ENCODE data around the gene TSHZ3.

Gene TSHZ3

DNA sequence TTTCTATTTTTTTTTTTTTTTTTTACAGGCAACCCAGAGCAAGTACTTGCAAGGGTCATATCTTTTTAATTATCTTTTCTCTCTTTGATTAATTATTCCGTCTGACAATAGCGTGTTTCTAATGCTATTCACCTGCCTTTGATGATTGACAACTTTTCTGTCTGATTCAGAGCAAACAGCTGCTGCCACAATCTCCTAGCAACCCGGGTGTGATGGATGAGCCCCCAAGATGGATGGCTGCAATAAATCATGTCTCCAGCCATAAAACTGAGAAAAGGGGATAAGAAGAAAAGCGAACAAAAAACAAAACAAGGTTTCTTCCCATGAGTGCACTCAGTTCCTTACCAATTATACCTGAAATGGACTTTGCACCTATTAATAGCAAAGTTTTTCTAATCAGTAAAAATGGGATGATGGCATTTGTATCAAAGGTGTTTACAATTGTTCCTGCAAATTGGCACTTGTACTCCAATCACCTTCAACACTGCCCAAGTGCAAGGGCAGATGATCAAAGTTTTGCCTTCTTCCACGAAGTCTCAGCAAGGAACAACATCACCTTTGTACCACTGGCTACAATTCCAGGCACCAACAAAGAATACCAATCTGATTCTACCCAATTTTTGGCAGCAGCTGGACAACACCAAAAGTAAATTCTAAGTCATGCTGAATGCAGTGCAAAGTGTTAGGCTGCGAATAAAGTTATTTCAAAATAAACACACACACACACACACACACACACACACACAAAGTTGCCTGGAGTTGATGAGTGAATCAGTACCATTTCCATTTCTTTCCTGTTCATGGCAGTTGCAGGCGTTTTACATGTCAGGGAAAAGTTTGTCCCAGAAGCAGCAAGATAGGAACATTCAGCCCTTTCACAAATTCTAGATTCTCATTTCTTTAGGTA lies 12.0 kb downstream of the TSHZ3 start:
- no peak for DNase-seq

GRCh38 chr19:31335716-31336115 lies 13.5 kb downstream of the TSHZ3 start:
- no peak for DNase-seq

GRCh38 chr19:31334849-31335624 lies 14.2 kb downstream of the TSHZ3 start:
- DNase-seq = no peak

- DNase-seq = no peak
Measured at GRCh38 chr19:31334101-31334848, 15.0 kb downstream of the TSHZ3 start.

- no peak for DNase-seq
Measured at GRCh38 chr19:31332096-31332495, 17.1 kb downstream of the TSHZ3 start.

GRCh38 chr19:31331536-31331935 lies 17.7 kb downstream of the TSHZ3 start:
- DNase-seq = no peak

DNA sequence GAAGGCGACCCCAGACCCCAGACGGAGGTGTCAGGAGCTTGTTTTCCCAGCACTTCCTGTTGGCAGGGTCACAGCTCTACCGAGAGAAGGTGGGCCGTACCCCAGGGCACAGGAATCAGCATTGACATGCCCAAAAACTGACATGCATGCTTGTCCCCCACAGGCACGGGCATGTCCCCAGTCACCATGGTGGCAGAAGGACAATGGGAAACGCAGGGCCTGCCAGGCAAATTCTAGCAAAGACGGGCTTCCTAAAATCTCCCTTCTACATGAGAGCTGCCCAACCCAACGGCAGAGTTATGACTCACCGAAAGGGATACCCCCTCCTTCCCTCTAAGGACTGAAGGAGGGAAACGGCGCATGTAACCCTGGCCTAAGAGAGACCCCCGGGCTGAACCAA lies 18.5 kb downstream of the TSHZ3 start:
- no peak for DNase-seq

DNA sequence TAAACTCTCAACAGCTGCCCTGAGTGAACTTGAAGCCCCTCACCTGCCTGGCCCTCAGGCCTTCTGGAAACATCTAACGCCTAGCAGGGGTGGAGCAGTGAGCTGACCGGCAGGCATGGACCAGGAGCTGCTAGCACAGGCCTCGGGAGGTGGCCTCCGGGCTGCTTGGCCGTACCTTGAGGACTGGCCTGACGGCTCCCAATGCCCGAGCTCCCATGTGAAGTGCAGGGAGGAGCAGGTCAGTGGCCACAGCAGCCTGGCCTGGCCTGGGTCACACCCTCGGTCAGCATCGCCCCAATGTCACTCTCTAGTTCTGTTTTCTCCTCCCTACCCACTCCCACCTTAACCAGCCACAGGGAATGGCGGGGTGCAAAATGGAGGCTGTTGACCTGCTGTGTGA lies 19.0 kb downstream of the TSHZ3 start:
- DNase-seq = no peak

GRCh38 chr19:31329819-31330218 lies 19.4 kb downstream of the TSHZ3 start:
- DNase-seq = no peak

GRCh38 chr19:31328238-31328637 lies 21.0 kb downstream of the TSHZ3 start:
- no peak for DNase-seq

- DNase-seq = no peak
Measured at GRCh38 chr19:31326329-31327028, 22.8 kb downstream of the TSHZ3 start.

DNA sequence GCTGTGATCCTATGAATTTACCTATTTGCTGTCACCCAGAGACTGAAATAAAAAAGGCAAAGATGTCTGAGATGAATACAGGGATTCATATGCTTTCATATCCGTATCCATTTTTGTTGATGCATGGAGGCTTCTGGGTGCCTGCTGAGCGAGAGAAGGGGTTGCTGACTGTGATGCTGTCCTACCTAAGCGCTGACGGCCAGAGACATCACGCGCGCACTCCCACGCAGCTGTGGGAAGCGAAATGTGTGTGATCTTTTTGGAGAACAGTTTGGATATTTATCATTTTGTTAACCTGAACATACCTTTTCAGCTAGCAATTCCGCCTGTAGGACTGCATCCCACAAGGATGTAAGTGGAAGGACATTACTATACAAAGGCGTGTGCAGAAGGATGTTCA lies 23.9 kb downstream of the TSHZ3 start:
- DNase-seq = no peak

DNA sequence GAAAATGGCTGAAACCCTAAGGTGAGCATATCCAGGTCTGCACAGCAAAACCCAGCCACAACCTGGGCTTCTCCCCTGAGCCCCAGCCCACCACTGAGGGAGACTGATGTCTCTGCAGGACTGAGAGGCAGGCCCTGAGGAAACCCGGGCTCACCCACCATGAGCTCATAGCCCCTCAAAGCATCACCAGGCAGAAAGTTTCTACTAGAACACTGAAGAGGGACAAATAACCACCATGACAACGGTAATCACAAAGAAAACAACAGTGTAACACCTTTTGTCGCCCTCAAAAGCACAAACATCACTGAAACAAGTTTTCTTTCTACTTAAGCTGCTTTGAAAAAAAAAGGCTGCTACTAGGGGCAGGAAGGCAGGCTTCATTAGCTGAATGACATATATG lies 29.8 kb downstream of the TSHZ3 start:
- no peak for DNase-seq

DNA sequence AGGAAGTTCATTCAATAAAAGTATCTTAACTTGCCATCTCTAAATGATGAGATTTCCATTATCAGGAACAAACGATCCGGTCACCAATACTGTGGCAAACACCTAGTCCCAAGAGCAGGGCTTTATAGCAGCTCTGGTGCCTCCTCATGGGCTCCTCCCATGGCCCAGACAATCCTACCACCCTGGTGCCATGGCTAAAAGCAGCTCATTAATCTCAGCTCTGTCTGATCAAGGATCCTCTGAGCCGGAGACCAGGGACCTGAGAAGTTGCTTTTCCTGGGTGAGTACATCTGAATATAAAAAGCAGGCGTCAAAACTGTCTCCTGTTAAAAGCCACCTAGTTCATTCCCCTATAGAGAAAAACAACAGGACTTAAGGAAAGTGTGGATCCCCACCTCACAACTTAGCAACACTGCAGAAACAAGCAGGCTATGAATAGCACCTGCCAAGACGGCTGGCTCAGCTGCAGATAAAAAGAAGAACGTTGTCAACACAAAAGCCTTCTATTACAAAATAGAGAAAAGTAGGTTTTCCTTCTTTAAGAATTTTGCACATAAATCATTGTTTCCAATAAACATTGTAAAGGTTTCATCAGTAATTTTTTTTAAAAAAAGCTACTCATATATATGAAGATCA lies 30.3 kb downstream of the TSHZ3 start:
- DNase-seq = no peak

- no peak for DNase-seq
Measured at GRCh38 chr19:31317570-31317969, 31.7 kb downstream of the TSHZ3 start.

DNA sequence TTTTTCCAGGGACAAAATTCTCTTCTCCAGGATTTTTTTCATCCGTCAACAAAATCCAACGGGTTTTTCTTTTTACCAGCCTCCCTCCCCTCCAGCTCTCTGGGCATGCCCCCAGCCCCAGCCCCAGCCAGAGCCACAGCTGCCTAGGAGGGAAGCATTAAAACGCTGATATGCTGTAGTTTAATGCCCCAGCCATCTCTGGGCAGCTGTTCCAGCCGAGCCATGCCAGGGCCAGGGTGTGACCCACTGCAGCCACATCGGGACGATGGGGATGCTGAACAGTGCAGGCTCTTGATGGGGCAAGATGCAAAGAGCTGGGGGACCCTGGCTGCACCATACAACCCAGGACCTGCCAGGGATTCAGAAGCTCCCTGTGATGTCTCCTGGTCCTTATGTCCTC lies 32.1 kb downstream of the TSHZ3 start:
- no peak for DNase-seq

GRCh38 chr19:31316201-31316951 lies 32.9 kb downstream of the TSHZ3 start:
- no peak for DNase-seq

DNA sequence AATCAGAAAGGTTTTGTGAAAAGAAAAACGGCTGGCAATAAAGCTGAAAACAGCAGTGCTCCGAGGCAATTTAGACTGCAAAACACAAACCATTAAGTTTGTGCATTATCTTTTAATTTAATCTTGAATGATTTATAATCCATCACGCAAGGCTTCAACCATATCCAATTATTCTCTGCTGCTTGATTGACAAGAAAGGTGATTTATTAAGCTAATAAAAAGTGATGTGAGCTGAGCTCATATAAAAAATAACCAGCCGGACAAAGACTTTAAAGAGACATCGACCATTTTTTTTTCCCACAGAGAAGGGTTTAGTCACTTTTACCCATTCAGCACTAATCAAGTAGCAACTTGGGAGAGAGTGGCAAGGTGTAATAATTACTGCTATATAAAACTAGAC lies 33.6 kb downstream of the TSHZ3 start:
- no peak for DNase-seq

DNA sequence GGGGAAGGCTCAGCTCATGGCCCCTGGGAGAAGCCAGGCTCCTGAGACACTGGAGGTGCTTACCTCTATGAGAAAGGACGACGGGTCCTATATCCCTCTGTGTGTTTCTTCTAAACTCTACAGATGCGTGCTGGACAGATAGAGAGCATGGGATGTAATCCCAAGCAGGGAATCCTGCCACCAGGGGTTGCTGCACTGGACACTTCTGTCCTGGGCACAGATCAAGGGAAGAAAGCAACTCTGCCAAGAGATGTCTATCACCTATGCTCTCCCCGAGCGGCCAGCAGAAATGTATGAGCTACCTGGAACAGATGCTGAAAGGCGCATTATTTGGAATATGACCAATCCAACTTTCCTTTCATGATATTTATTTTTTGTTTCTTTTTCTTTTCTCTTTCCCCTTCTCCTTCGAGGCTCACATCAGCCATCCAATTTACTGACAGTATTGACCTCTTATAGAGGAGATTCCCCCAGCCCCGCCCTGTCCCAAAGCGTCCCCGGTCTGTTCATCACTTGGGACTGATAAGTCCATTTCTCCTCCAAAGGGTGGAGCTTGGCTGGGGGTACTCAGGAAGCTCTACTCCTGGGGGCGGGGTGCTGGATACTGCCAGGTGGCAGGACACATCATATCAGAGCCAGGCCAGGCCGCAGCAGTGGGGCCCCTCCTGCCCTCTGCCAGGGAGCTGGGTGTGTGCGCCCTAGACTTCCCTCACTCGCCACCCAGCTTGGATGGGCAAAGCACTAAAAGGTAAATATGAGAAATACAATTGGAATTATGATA lies 34.2 kb downstream of the TSHZ3 start:
- no peak for DNase-seq

DNA sequence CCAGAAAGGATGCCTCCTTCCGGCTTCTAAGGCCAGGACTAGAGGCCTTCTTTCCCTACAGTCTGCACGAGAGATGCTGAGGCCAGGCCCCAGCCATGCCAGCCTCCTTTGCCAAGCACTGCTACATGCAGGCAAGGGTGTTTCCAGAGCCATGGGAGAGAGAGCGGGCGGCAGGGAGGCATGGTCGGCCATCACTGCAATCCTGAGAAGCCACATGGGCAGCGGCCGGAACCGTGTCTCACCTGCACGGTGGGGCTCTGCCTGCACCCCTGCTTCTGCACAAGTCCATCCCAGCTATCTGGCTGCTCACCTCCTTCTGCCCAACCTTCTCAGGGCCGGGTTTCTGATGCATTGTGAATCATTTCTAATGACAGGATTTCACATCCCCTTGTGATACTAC lies 35.1 kb downstream of the TSHZ3 start:
- DNase-seq = no peak
